ENCODE measurements around the gene WIPF1.

DNA sequence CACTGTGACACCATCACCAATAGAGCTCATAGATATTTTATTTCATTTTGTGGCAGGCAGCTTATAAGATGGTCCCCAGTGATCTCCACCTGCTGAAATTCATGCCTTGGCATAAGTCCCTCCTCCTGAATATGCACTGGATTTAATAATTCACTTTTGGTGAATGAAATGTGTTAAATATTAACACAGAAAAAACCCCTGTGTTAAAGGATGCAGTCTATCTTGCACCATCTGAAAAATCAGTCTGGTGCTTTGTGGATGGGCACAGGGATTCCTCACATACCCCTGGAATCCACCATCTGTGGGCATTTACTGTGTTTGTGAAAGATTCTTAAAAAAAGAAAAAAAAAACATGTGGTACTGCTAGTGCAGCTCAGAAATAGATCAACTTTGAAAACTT is 26.1 kb upstream of the WIPF1 start:
- TF ChIP-seq, protein P1, sequence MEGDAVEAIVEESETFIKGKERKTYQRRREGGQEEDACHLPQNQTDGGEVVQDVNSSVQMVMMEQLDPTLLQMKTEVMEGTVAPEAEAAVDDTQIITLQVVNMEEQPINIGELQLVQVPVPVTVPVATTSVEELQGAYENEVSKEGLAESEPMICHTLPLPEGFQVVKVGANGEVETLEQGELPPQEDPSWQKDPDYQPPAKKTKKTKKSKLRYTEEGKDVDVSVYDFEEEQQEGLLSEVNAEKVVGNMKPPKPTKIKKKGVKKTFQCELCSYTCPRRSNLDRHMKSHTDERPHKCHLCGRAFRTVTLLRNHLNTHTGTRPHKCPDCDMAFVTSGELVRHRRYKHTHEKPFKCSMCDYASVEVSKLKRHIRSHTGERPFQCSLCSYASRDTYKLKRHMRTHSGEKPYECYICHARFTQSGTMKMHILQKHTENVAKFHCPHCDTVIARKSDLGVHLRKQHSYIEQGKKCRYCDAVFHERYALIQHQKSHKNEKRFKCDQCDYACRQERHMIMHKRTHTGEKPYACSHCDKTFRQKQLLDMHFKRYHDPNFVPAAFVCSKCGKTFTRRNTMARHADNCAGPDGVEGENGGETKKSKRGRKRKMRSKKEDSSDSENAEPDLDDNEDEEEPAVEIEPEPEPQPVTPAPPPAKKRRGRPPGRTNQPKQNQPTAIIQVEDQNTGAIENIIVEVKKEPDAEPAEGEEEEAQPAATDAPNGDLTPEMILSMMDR (IDR thresholded peaks at IDR 0.05), result no peak
- TF ChIP-seq POLR2A (IDR thresholded peaks at IDR 0.05), result no peak
